ENCODE data around the gene EIF5B.

GRCh38 chr2:99346218-99346617 lies 9.0 kb downstream of the EIF5B start:
- TF ChIP-seq CTCF (IDR thresholded peaks at IDR 0.05), result no peak
- no peak for TF ChIP-seq POLR2AphosphoS5 (IDR thresholded peaks at IDR 0.05)
- no peak for TF ChIP-seq POLR2A (IDR thresholded peaks at IDR 0.05)

All from breast epithelium (tissue), 3 donors.